Effector memory CD8-positive, alpha-beta T cell (primary cell): ENCODE data around the gene TPRG1.

ENCODE experiments used
- ATAC-seq: fragments of 150-1000 bp; cut with Tn5 transposase; replicated peaks from 2 replicates; pipeline ENCODE4 v1.10.0; 2021; ENCODE audit warnings: mild to moderate bottlenecking, moderate library complexity
- DNase-seq, 3 experiments: peaks; one replicate each; pipeline ENCODE4 v3.0.0; 2021
- H3K27ac Mint-ChIP-seq, 2 donors: one replicate each; pipeline ENCODE4 v1.8.0; 2022; ENCODE audit warnings: mild to moderate bottlenecking in 2 of 2, mixed read lengths in 2 of 2, moderate library complexity in 2 of 2
- H3K27me3 Mint-ChIP-seq, 2 donors: one replicate each; pipeline ENCODE4 v1.8.0; 2022; ENCODE audit warnings: mixed read lengths in 2 of 2
- H3K36me3 Mint-ChIP-seq: one replicate; pipeline ENCODE4 v1.8.0; 2022; ENCODE audit warnings: mild to moderate bottlenecking, moderate library complexity, mixed read lengths; ENCODE audit not compliant: insufficient read depth
- H3K4me1 Mint-ChIP-seq, 2 donors: one replicate each; pipeline ENCODE4 v1.8.0; 2022; ENCODE audit warnings: low read depth in 2 of 2, mixed read lengths in 2 of 2
- H3K4me3 Mint-ChIP-seq, 2 donors: one replicate each; pipeline ENCODE4 v1.8.0; 2022; ENCODE audit warnings: mild to moderate bottlenecking in 2 of 2, mixed read lengths in 2 of 2, moderate library complexity in 2 of 2
- H3K9me3 Mint-ChIP-seq, 2 donors: one replicate each; pipeline ENCODE4 v1.8.0; 2022; ENCODE audit warnings: mixed read lengths in 2 of 2

The TPRG1 gene

GRCh38 chr3:189172668-189173419 is 1.1 kb downstream of the TPRG1 start:
- Mint-ChIP-seq H3K27me3 (no peaks in the 10 kb centered on the region), H3K9me3 (no peaks in the 10 kb centered on the region), H3K4me1 (peaks cover 5 to 25% of the 10 kb centered on the region in 2 donors), H3K4me3 (no peak overlapping the region), H3K27ac (no peak overlapping the region), H3K36me3 (no peaks in the 10 kb centered on the region)
- ATAC-seq: no peak
- DNase-seq: no peak

- no peak overlapping the region for H3K4me3 Mint-ChIP-seq
- peaks cover 4 to 9% of the 10 kb centered on the region in 2 donors for H3K9me3 Mint-ChIP-seq
- peaks cover 10% of the 10 kb centered on the region for H3K36me3 Mint-ChIP-seq
- H3K4me1 Mint-ChIP-seq: peaks cover 0 to 4% of the 10 kb centered on the region in 2 donors
- H3K27ac Mint-ChIP-seq: no peak overlapping the region
- ATAC-seq (no peak), DNase-seq (no peak)
- no peaks in the 10 kb centered on the region for H3K27me3 Mint-ChIP-seq
Measured at GRCh38 chr3:189184566-189184965, 12.8 kb downstream of the TPRG1 start.

- H3K4me1 Mint-ChIP-seq: peaks cover 0 to 4% of the 10 kb centered on the region in 2 donors
- no peak overlapping the region for H3K27ac Mint-ChIP-seq
- peaks cover 1 to 9% of the 10 kb centered on the region in 2 donors for H3K9me3 Mint-ChIP-seq
- no peak overlapping the region for H3K4me3 Mint-ChIP-seq
- H3K36me3 Mint-ChIP-seq: peaks cover 10% of the 10 kb centered on the region
- ATAC-seq (no peak), DNase-seq (no peak)
- no peaks in the 10 kb centered on the region for H3K27me3 Mint-ChIP-seq
Measured at GRCh38 chr3:189186101-189186500, 14.3 kb downstream of the TPRG1 start.

- DNase-seq (no peak), ATAC-seq (no peak)
- Mint-ChIP-seq H3K4me3 (no peak overlapping the region), H3K27ac (no peak overlapping the region), H3K4me1 (peaks cover 0 to 4% of the 10 kb centered on the region in 2 donors), H3K9me3 (peaks cover 6 to 8% of the 10 kb centered on the region in 2 donors), H3K27me3 (no peaks in the 10 kb centered on the region), H3K36me3 (peaks cover 10% of the 10 kb centered on the region)
Measured at GRCh38 chr3:189188466-189188865, 16.7 kb downstream of the TPRG1 start.

- peaks cover 6 to 15% of the 10 kb centered on the region in 2 donors for H3K9me3 Mint-ChIP-seq
- H3K27me3 Mint-ChIP-seq: no peaks in the 10 kb centered on the region
- H3K36me3 Mint-ChIP-seq: no peaks in the 10 kb centered on the region
Measured at GRCh38 chr3:189192725-189193124, 21.0 kb downstream of the TPRG1 start.

GRCh38 chr3:189195302-189195701 is 23.5 kb downstream of the TPRG1 start:
- ATAC-seq: no peak
- no peaks in the 10 kb centered on the region for H3K36me3 Mint-ChIP-seq
- no peak for DNase-seq
- H3K9me3 Mint-ChIP-seq: peaks cover 6 to 15% of the 10 kb centered on the region in 2 donors
- no peak overlapping the region for H3K27ac Mint-ChIP-seq
- H3K4me1 Mint-ChIP-seq: no peaks in the 10 kb centered on the region
- no peaks in the 10 kb centered on the region for H3K27me3 Mint-ChIP-seq
- H3K4me3 Mint-ChIP-seq: no peak overlapping the region

More at GRCh38 chr3:189192725-189193124, 21.0 kb downstream of the TPRG1 start:
- Mint-ChIP-seq H3K4me1 (no peaks in the 10 kb centered on the region), H3K4me3 (no peak overlapping the region), H3K27ac (no peak overlapping the region)
- ATAC-seq: no peak
- DNase-seq: no peak

- DNase-seq (no peak), ATAC-seq (no peak)
Measured at GRCh38 chr3:189202106-189202505, 30.3 kb downstream of the TPRG1 start.

GRCh38 chr3:189202583-189202982 is 30.8 kb downstream of the TPRG1 start:
- Mint-ChIP-seq H3K27ac (no peak overlapping the region), H3K4me3 (no peak overlapping the region)
- no peak for ATAC-seq

More at GRCh38 chr3:189202106-189202505, 30.3 kb downstream of the TPRG1 start:
- no peak overlapping the region for H3K27ac Mint-ChIP-seq
- no peaks in the 10 kb centered on the region for H3K9me3 Mint-ChIP-seq
- H3K4me1 Mint-ChIP-seq: no peaks in the 10 kb centered on the region
- H3K4me3 Mint-ChIP-seq: no peak overlapping the region
- no peaks in the 10 kb centered on the region for H3K27me3 Mint-ChIP-seq
- H3K36me3 Mint-ChIP-seq: no peaks in the 10 kb centered on the region

GRCh38 chr3:189204167-189204866 is 32.5 kb downstream of the TPRG1 start:
- no peaks in the 10 kb centered on the region for H3K36me3 Mint-ChIP-seq
- no peaks in the 10 kb centered on the region for H3K9me3 Mint-ChIP-seq
- H3K4me3 Mint-ChIP-seq: no peak overlapping the region
- no peak overlapping the region for H3K27ac Mint-ChIP-seq
- no peak for ATAC-seq
- DNase-seq: no peak
- peaks cover 0 to 12% of the 10 kb centered on the region in 2 donors for H3K27me3 Mint-ChIP-seq
- no peaks in the 10 kb centered on the region for H3K4me1 Mint-ChIP-seq

More at GRCh38 chr3:189202583-189202982, 30.8 kb downstream of the TPRG1 start:
- H3K27me3 Mint-ChIP-seq: no peaks in the 10 kb centered on the region
- no peaks in the 10 kb centered on the region for H3K36me3 Mint-ChIP-seq
- H3K9me3 Mint-ChIP-seq: no peaks in the 10 kb centered on the region
- no peaks in the 10 kb centered on the region for H3K4me1 Mint-ChIP-seq
- no peak for DNase-seq

- no peaks in the 10 kb centered on the region for H3K9me3 Mint-ChIP-seq
- ATAC-seq (no peak), DNase-seq (no peak)
- no peak overlapping the region for H3K4me3 Mint-ChIP-seq
- peaks cover 0 to 12% of the 10 kb centered on the region in 2 donors for H3K27me3 Mint-ChIP-seq
- no peaks in the 10 kb centered on the region for H3K36me3 Mint-ChIP-seq
- no peaks in the 10 kb centered on the region for H3K4me1 Mint-ChIP-seq
- no peak overlapping the region for H3K27ac Mint-ChIP-seq
Measured at GRCh38 chr3:189204937-189205336, 33.2 kb downstream of the TPRG1 start.

GRCh38 chr3:189210251-189210770 is 38.5 kb downstream of the TPRG1 start:
- ATAC-seq (no peak), DNase-seq (no peak)
- no peak overlapping the region for H3K4me3 Mint-ChIP-seq
- no peaks in the 10 kb centered on the region for H3K36me3 Mint-ChIP-seq
- H3K27ac Mint-ChIP-seq: no peak overlapping the region
- no peaks in the 10 kb centered on the region for H3K4me1 Mint-ChIP-seq
- no peaks in the 10 kb centered on the region for H3K9me3 Mint-ChIP-seq
- peaks cover 0 to 12% of the 10 kb centered on the region in 2 donors for H3K27me3 Mint-ChIP-seq

GRCh38 chr3:189212681-189213080 is 40.9 kb downstream of the TPRG1 start:
- peaks cover 0 to 11% of the 10 kb centered on the region in 2 donors for H3K27me3 Mint-ChIP-seq
- H3K36me3 Mint-ChIP-seq: no peaks in the 10 kb centered on the region
- H3K9me3 Mint-ChIP-seq: no peaks in the 10 kb centered on the region
- no peaks in the 10 kb centered on the region for H3K4me1 Mint-ChIP-seq
- ATAC-seq (no peak), DNase-seq (no peak)
- H3K4me3 Mint-ChIP-seq: no peak overlapping the region
- no peak overlapping the region for H3K27ac Mint-ChIP-seq

- Mint-ChIP-seq H3K27me3 (no peaks in the 10 kb centered on the region), H3K9me3 (no peaks in the 10 kb centered on the region), H3K4me3 (no peak overlapping the region), H3K36me3 (peaks cover 4% of the 10 kb centered on the region), H3K4me1 (no peaks in the 10 kb centered on the region), H3K27ac (no peak overlapping the region)
- no peak for ATAC-seq
- DNase-seq: no peak
Measured at GRCh38 chr3:189214651-189215050, 42.9 kb downstream of the TPRG1 start.
